ENCODE measurements around the gene PNMA6E. TPM values are rescaled to one million over a fixed set of nuclear protein-coding genes. Genes with fewer than 3 reads are reported as not detected.
"Not testable (repeated sequence)": the region's sequence is repeated elsewhere in the genome, so short reads cannot be mapped to it uniquely, and the experiment has no call there.

Gene PNMA6E
- total and polyA plus RNA-seq, 9 donors: not detected

DNA sequence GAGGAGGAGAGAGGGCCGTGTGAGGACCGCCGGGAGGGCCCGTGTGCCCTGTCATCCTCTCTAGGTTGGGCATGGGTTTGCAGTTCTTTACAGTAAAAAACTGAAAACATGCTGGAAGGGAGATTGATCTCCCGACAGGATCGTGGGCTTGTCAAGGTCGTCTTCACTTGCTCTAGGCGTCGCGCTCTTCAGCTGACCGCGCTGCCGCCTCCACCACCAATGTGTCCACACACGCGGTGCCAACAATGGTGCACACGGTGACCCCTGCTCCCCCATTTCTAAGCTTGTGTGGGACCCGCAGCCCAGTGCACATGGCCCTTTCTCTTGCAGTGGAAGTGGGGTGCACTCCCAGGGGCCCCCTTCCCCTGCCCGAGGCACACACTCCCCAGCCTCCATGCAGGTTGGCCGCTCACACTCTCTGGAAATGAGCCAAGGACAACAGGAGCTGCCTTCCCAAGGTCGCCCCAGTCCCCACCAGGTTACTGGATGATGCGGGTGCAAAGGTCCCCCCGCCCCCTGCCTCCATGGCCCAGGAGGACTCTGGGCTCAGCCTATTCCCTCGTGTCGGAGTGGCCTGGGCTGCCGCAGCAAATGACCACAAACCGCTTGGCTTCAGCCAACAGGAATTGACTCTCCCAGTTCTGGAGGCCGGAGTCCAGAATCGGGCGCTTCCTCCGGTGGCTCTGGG lies 8.4 kb upstream of the PNMA6E start:
- Histone ChIP-seq H3K27me3 (ENCODE audit: control insufficient read depth, insufficient read depth, low read length) (peaks cover 7% of the 10 kb centered on the region), H3K9me3 (replicated peaks; ENCODE audit: control insufficient read depth, low read depth, low read length) (no peaks in the 10 kb centered on the region), H3K4me1 (ENCODE audit: control insufficient read depth, insufficient read depth, low read length) (peaks cover 18% of the 10 kb centered on the region), H3K27ac (ENCODE audit: low read length) (no peak overlapping the region), H3K4me3 (ENCODE audit: low read length) (no peak overlapping the region), H3K36me3 (ENCODE audit: control insufficient read depth, insufficient read depth, low read length) (no peaks in the 10 kb centered on the region)
- no peak for DNase-seq
- 83% methylated on average over 27 of the region's 30 CpGs for WGBS (ENCODE audit: insufficient coverage)

DNA sequence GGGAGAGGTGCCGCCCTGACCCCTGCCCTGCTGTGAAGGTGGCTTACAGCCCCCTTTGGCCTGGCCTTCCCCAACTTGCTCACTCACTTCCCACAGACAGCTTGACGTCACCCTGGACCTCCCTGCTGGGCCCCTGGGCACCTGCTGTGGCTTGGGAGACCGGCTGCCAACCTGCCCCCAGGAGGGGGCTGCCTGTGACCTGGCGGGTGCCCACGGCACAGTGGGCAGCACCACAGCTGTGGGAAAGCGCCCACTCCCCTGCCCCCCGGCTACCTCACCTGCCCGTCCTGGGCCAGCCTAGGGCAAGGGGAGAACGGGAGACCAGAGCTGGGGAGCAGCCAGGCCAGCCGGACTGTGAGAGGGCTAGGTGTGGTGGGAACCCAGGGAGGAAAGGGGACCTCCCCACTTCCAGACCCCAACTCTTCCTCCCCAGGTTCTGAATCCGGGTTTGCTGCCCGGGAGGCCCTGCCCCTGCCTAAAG lies 7.8 kb upstream of the PNMA6E start:
- Histone ChIP-seq H3K27ac (ENCODE audit: low read length) (no peak overlapping the region), H3K4me3 (ENCODE audit: low read length) (no peak overlapping the region), H3K9me3 (replicated peaks; ENCODE audit: control insufficient read depth, low read depth, low read length) (no peaks in the 10 kb centered on the region), H3K36me3 (ENCODE audit: control insufficient read depth, insufficient read depth, low read length) (no peaks in the 10 kb centered on the region), H3K4me1 (ENCODE audit: control insufficient read depth, insufficient read depth, low read length) (peaks cover 18% of the 10 kb centered on the region), H3K27me3 (ENCODE audit: control insufficient read depth, insufficient read depth, low read length) (peaks cover 7% of the 10 kb centered on the region)
- WGBS (ENCODE audit: insufficient coverage): 78% methylated on average over 8 of the region's 12 CpGs
- DNase-seq: no peak

GRCh38 chrX:153408221-153408721 lies 7.1 kb upstream of the PNMA6E start:
- Histone ChIP-seq H3K27me3 (ENCODE audit: control insufficient read depth, insufficient read depth, low read length) (peaks cover 7% of the 10 kb centered on the region), H3K4me1 (ENCODE audit: control insufficient read depth, insufficient read depth, low read length) (peaks cover 18% of the 10 kb centered on the region), H3K4me3 (ENCODE audit: low read length) (no peak overlapping the region), H3K9me3 (replicated peaks; ENCODE audit: control insufficient read depth, low read depth, low read length) (no peaks in the 10 kb centered on the region), H3K27ac (ENCODE audit: low read length) (no peak overlapping the region), H3K36me3 (ENCODE audit: control insufficient read depth, insufficient read depth, low read length) (no peaks in the 10 kb centered on the region)
- 83% methylated on average over 10 of the region's 10 CpGs for WGBS (ENCODE audit: insufficient coverage)
- DNase-seq: no peak

DNA sequence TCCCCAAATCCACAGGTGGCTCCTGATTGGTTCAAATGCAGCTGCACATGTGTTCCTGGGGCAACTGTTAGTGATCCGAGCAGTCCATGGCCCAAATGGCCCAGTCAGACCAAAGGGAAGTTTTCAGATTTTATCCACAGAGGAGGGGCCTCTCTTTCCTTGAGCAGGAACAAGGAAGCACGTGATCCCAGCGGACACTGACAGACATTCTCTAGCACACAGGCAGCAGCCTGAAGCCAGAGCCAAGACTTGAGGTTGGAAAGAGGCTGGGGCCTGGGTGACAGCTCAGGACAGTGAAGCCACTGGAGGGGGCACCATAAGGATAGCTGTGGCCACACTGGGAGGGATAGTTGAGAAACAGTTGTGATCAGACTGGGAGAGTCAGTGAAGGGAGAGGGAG lies 6.6 kb upstream of the PNMA6E start:
- H3K9me3 ChIP-seq (replicated peaks; ENCODE audit: control insufficient read depth, low read depth, low read length): no peaks in the 10 kb centered on the region
- no peak overlapping the region for H3K4me3 ChIP-seq (ENCODE audit: low read length)
- 29% methylated on average over 1 of the region's 3 CpGs for whole genome bisulfite sequencing (ENCODE audit: insufficient coverage)
- peaks cover 16% of the 10 kb centered on the region for H3K4me1 ChIP-seq (ENCODE audit: control insufficient read depth, insufficient read depth, low read length)
- no peaks in the 10 kb centered on the region for H3K36me3 ChIP-seq (ENCODE audit: control insufficient read depth, insufficient read depth, low read length)
- peaks cover 3% of the 10 kb centered on the region for H3K27me3 ChIP-seq (ENCODE audit: control insufficient read depth, insufficient read depth, low read length)
- no peak for DNase-seq
- no peak overlapping the region for H3K27ac ChIP-seq (ENCODE audit: low read length)

GRCh38 chrX:153406903-153407302 lies 5.8 kb upstream of the PNMA6E start:
- Histone ChIP-seq H3K4me3 (ENCODE audit: low read length) (no peak overlapping the region), H3K27ac (ENCODE audit: low read length) (no peak overlapping the region), H3K9me3 (replicated peaks; ENCODE audit: control insufficient read depth, low read depth, low read length) (no peaks in the 10 kb centered on the region), H3K27me3 (ENCODE audit: control insufficient read depth, insufficient read depth, low read length) (no peaks in the 10 kb centered on the region), H3K36me3 (ENCODE audit: control insufficient read depth, insufficient read depth, low read length) (no peaks in the 10 kb centered on the region), H3K4me1 (ENCODE audit: control insufficient read depth, insufficient read depth, low read length) (peaks cover 12% of the 10 kb centered on the region)
- WGBS (ENCODE audit: insufficient coverage): 84% methylated on average over 7 of the region's 7 CpGs
- no peak for DNase-seq

- DNase-seq: no peak
- WGBS (ENCODE audit: insufficient coverage): 84% methylated on average over 8 of the region's 9 CpGs
Observed at GRCh38 chrX:153406011-153406410, 4.9 kb upstream of the PNMA6E start.

GRCh38 chrX:153405426-153405825 lies 4.3 kb upstream of the PNMA6E start:
- DNase-seq: no peak
- H3K4me1 ChIP-seq (ENCODE audit: control insufficient read depth, insufficient read depth, low read length): peaks cover 2% of the 10 kb centered on the region
- 39% methylated on average over 4 of the region's 5 CpGs for WGBS (ENCODE audit: insufficient coverage)
- no peaks in the 10 kb centered on the region for H3K27me3 ChIP-seq (ENCODE audit: control insufficient read depth, insufficient read depth, low read length)
- H3K9me3 ChIP-seq (replicated peaks; ENCODE audit: control insufficient read depth, low read depth, low read length): no peaks in the 10 kb centered on the region
- no peak overlapping the region for H3K27ac ChIP-seq (ENCODE audit: low read length)
- no peak overlapping the region for H3K4me3 ChIP-seq (ENCODE audit: low read length)
- H3K36me3 ChIP-seq (ENCODE audit: control insufficient read depth, insufficient read depth, low read length): no peaks in the 10 kb centered on the region

More at GRCh38 chrX:153406011-153406410, 4.9 kb upstream of the PNMA6E start:
- H3K27ac ChIP-seq (ENCODE audit: low read length): no peak overlapping the region
- no peaks in the 10 kb centered on the region for H3K27me3 ChIP-seq (ENCODE audit: control insufficient read depth, insufficient read depth, low read length)
- no peaks in the 10 kb centered on the region for H3K36me3 ChIP-seq (ENCODE audit: control insufficient read depth, insufficient read depth, low read length)
- H3K4me1 ChIP-seq (ENCODE audit: control insufficient read depth, insufficient read depth, low read length): peaks cover 6% of the 10 kb centered on the region
- no peaks in the 10 kb centered on the region for H3K9me3 ChIP-seq (replicated peaks; ENCODE audit: control insufficient read depth, low read depth, low read length)
- H3K4me3 ChIP-seq (ENCODE audit: low read length): no peak overlapping the region

GRCh38 chrX:153404333-153404732 lies 3.2 kb upstream of the PNMA6E start:
- DNase-seq; H3K4me1 ChIP-seq (ENCODE audit: control insufficient read depth, insufficient read depth, low read length); H3K4me3 ChIP-seq (ENCODE audit: low read length); H3K27me3 ChIP-seq (ENCODE audit: control insufficient read depth, insufficient read depth, low read length); H3K36me3 ChIP-seq (ENCODE audit: control insufficient read depth, insufficient read depth, low read length); H3K9me3 ChIP-seq (replicated peaks; ENCODE audit: control insufficient read depth, low read depth, low read length); H3K27ac ChIP-seq (ENCODE audit: low read length): not testable (repeated sequence)
- 59% methylated on average over 3 of the region's 5 CpGs for WGBS (ENCODE audit: insufficient coverage)

- Histone ChIP-seq H3K9me3 (replicated peaks; ENCODE audit: control insufficient read depth, low read depth, low read length) (no peaks in the 10 kb centered on the region), H3K4me3 (ENCODE audit: low read length) (no peak overlapping the region), H3K27ac (ENCODE audit: low read length) (no peak overlapping the region), H3K36me3 (ENCODE audit: control insufficient read depth, insufficient read depth, low read length) (no peaks in the 10 kb centered on the region), H3K27me3 (ENCODE audit: control insufficient read depth, insufficient read depth, low read length) (peaks cover 5% of the 10 kb centered on the region), H3K4me1 (ENCODE audit: control insufficient read depth, insufficient read depth, low read length) (no peaks in the 10 kb centered on the region)
- WGBS (ENCODE audit: insufficient coverage): 79% methylated on average over 52 of the region's 60 CpGs
- DNase-seq: no peak
Observed at GRCh38 chrX:153400146-153401132, 711 bp downstream of the PNMA6E start.

All from muscle of leg (tissue), 11 donors.